ENCODE results near the gene DR1.

Gene DR1

GRCh38 chr1:93345633-93346420 is at the start of gene DR1:
TSS of gene DR1 (plus strand) at chr1:93345907. CDS start at chr1:93346646, 739 bp downstream.
- DNase-seq, result peak; percentile 91 to 97 (median 95)

GRCh38 chr1:93296555-93297154 is 49.1 kb upstream of the DR1 start:
- no peak for DNase-seq

- no peak for DNase-seq
Observed at GRCh38 chr1:93301131-93301530, 44.6 kb upstream of the DR1 start.

GRCh38 chr1:93302078-93302477 is 43.6 kb upstream of the DR1 start:
- no peak for DNase-seq

GRCh38 chr1:93304716-93305138 is 41.0 kb upstream of the DR1 start:
- peak; percentile 79 to 85 (median 79) for DNase-seq

- no peak for DNase-seq
Observed at GRCh38 chr1:93306920-93307319, 38.8 kb upstream of the DR1 start.

- no peak for DNase-seq
Observed at GRCh38 chr1:93313026-93313425, 32.7 kb upstream of the DR1 start.

- DNase-seq, result peak; percentile 74 to 83 (median 83)
Observed at GRCh38 chr1:93317207-93317606, 28.5 kb upstream of the DR1 start.

- no peak for DNase-seq
Observed at GRCh38 chr1:93317943-93318342, 27.8 kb upstream of the DR1 start.

GRCh38 chr1:93321720-93322119 is 24.0 kb upstream of the DR1 start:
- no peak for DNase-seq

GRCh38 chr1:93322349-93322748 is 23.4 kb upstream of the DR1 start:
- DNase-seq, result no peak

GRCh38 chr1:93323185-93323820 is 22.4 kb upstream of the DR1 start:
- no peak for DNase-seq

- no peak for DNase-seq
Observed at GRCh38 chr1:93324486-93325464, 20.9 kb upstream of the DR1 start.

GRCh38 chr1:93328809-93329760 is 16.6 kb upstream of the DR1 start:
- DNase-seq, result no peak

GRCh38 chr1:93330196-93330595 is 15.5 kb upstream of the DR1 start:
- no peak for DNase-seq

- no peak for DNase-seq
Observed at GRCh38 chr1:93330617-93331016, 15.1 kb upstream of the DR1 start.

- DNase-seq, result no peak
Observed at GRCh38 chr1:93331412-93331811, 14.3 kb upstream of the DR1 start.

- no peak for DNase-seq
Observed at GRCh38 chr1:93332368-93332767, 13.3 kb upstream of the DR1 start.

GRCh38 chr1:93338387-93339146 is 7.1 kb upstream of the DR1 start:
- no peak for DNase-seq

GRCh38 chr1:93339171-93339697 is 6.5 kb upstream of the DR1 start:
- no peak for DNase-seq

- no peak for DNase-seq
Observed at GRCh38 chr1:93340090-93340489, 5.6 kb upstream of the DR1 start.
